Measurements from ENCODE around the gene ARFGAP3.

The ARFGAP3 gene

DNA sequence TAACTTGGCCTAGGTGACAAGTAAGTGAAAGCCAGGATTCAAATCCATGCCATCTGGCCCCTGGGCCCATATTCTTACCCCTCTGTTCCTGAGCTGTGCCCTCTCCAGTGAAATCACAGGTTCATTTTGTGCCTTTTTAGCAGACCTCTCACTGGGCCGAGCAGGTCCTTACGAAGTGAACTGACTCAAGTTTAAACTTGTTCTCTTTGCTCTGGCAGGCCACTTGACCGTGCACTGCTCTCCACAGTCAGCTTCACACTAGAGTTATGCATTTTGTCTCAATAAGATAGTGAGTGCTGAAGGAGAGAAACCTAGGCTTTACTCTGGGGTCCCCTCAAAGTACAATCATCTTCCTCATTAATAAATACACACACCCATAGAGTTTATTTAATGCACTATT is 40.7 kb downstream of the ARFGAP3 start:
- Histone ChIP-seq H3K27ac (no peak overlapping the region), H3K9me3 (ENCODE audit: low read depth, low read length) (no peaks in the 10 kb centered on the region), H3K9ac (ENCODE audit: insufficient read length) (no peak overlapping the region), H3K36me3 (ENCODE audit: insufficient read depth, low read length) (peaks cover under 1% of the 10 kb centered on the region), H3K4me3 (no peak overlapping the region)
- DNase-seq (ENCODE audit: low read depth, low spot score): no peak
- TF ChIP-seq POLR2AphosphoS5 (IDR thresholded peaks at IDR 0.05; ENCODE audit: borderline replicate concordance, low read depth, low read length) (no peak), FOXP2 (optimal IDR thresholded peaks at IDR 0.05; ENCODE audit: control extremely low read depth, extremely low read length, insufficient read depth) (no peak), EZH2 (IDR thresholded peaks at IDR 0.05) (no peak)

DNA sequence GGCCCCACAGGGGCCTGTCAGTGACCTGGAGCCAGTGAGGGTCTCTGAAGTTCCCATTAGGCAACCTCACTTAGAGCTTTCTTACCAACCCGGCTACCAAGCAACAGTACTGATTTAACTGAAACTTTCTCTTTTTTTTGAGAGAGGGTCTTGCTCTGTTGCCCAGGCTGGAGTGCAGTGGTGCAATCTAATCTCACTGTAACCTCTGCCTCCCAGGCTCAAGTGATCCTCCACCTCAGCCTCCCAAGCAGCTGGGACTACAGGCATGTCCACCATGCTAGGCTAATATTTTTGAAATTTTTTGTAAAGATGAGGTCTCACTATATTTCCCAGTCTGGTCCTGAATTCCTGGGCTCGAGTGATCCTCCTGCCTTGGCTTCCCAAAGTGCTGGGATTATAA is 42.5 kb downstream of the ARFGAP3 start:
- Histone ChIP-seq H3K27ac (no peak overlapping the region), H3K9ac (ENCODE audit: insufficient read length) (no peak overlapping the region), H3K9me3 (ENCODE audit: low read depth, low read length) (no peaks in the 10 kb centered on the region), H3K4me3 (no peak overlapping the region), H3K36me3 (ENCODE audit: insufficient read depth, low read length) (no peaks in the 10 kb centered on the region)
- no peak for DNase-seq (ENCODE audit: low read depth, low spot score)
- no peak for TF ChIP-seq FOXP2 (optimal IDR thresholded peaks at IDR 0.05; ENCODE audit: control extremely low read depth, extremely low read length, insufficient read depth)
- TF ChIP-seq POLR2AphosphoS5 (IDR thresholded peaks at IDR 0.05; ENCODE audit: borderline replicate concordance, low read depth, low read length): no peak

DNA sequence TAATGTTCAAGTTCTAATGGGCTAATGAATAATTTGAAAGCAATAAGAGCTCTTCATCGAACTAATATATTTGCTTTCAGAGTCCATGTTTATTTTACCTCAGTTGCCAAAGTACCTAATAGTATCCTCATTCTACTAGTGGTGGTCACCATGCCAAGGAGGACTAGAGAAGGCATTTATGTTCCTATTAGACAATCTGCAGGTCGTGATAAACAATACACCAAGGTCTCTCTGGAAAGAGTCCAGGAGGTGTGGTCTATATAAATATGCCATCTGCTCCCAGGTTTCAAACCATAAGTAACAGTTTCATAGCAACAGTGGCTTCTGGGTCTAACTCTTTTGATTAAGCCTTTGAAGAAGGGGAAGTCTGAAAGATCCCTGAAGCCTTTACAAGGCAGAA is 42.9 kb downstream of the ARFGAP3 start:
- Histone ChIP-seq H3K27ac (no peak overlapping the region), H3K4me3 (no peak overlapping the region), H3K36me3 (ENCODE audit: insufficient read depth, low read length) (no peaks in the 10 kb centered on the region), H3K9me3 (ENCODE audit: low read depth, low read length) (no peaks in the 10 kb centered on the region), H3K9ac (ENCODE audit: insufficient read length) (no peak overlapping the region)
- no peak for TF ChIP-seq FOXP2 (optimal IDR thresholded peaks at IDR 0.05; ENCODE audit: control extremely low read depth, extremely low read length, insufficient read depth)
- no peak for TF ChIP-seq EZH2 (IDR thresholded peaks at IDR 0.05)
- no peak for TF ChIP-seq POLR2AphosphoS5 (IDR thresholded peaks at IDR 0.05; ENCODE audit: borderline replicate concordance, low read depth, low read length)
- DNase-seq (ENCODE audit: low read depth, low spot score): no peak

DNA sequence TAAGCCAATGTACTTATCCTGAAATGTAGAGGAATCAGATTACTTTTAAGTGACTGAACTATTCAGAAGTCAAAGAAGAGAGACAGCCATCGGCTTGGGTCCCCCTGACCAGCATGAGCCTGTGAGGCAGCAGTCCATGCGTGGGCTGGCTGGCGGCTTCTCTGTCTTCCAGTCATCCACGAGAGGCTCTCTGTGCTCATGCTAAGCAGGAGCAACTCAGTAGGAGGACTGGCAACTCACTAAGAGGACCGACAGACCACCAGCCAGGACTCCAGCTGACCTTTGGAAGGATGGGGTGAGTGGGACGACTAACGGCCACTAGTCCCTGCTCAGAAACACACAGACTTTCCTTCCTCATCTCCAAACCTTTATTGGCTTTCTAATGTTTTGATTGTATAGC is 43.6 kb downstream of the ARFGAP3 start:
- TF ChIP-seq POLR2AphosphoS5 (IDR thresholded peaks at IDR 0.05; ENCODE audit: borderline replicate concordance, low read depth, low read length): no peak
- H3K36me3 ChIP-seq (ENCODE audit: insufficient read depth, low read length): peaks cover under 1% of the 10 kb centered on the region; the same call in 1 of the 2 replicates
- no peak overlapping the region for H3K9ac ChIP-seq (ENCODE audit: insufficient read length)
- no peaks in the 10 kb centered on the region for H3K9me3 ChIP-seq (ENCODE audit: low read depth, low read length)
- no peak for DNase-seq (ENCODE audit: low read depth, low spot score)
- no peak overlapping the region for H3K4me3 ChIP-seq
- no peak overlapping the region for H3K27ac ChIP-seq

DNA sequence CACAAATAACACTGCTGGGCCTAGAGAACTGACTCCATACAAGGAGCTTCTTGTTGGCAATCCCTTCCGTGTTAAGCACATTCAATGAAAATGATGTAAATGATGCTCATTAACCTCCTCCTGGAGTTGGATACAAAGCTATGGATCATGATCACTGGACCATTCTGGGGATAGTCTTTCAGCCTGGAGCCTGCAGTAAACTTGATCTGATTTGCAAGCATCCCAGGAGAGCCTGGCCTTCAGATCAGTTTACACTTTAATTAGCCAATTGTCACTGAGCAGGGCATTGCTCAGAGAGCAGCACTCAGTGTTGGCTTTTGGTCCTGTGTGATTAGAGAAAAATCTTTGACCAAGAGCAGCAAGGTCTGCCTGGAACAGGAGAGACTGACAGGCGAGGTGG is 45.6 kb downstream of the ARFGAP3 start:
- no peak overlapping the region for H3K4me3 ChIP-seq
- no peak overlapping the region for H3K27ac ChIP-seq
- no peak overlapping the region for H3K9ac ChIP-seq (ENCODE audit: insufficient read length)
- TF ChIP-seq EZH2 (IDR thresholded peaks at IDR 0.05) (no peak), POLR2AphosphoS5 (IDR thresholded peaks at IDR 0.05; ENCODE audit: borderline replicate concordance, low read depth, low read length) (no peak)
- no peaks in the 10 kb centered on the region for H3K9me3 ChIP-seq (ENCODE audit: low read depth, low read length)
- H3K36me3 ChIP-seq (ENCODE audit: insufficient read depth, low read length): peaks cover 3% of the 10 kb centered on the region; the same call in 1 of the 2 replicates
- no peak for DNase-seq (ENCODE audit: low read depth, low spot score)

DNA sequence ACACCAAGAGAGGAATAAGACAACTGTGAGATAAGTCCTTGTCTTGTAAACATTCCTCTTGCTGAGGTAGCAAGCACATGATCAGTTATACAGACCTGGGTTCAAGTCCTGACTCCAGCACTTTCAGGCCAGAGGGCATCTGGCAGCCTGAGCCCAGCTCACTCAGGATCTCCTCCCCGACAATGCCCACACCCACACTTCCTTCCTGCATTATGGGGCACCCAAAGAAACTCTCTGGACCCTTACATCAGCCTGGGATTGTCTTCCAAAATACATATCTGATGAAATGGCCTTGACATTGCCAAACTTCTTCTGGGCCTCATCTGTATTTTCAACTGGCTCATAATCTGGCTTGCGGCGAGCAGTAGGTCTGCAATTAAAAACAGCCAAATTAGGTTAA is 48.6 kb downstream of the ARFGAP3 start:
- Histone ChIP-seq H3K4me3 (no peak overlapping the region), H3K9ac (ENCODE audit: insufficient read length) (no peak overlapping the region), H3K9me3 (ENCODE audit: low read depth, low read length) (no peaks in the 10 kb centered on the region), H3K36me3 (ENCODE audit: insufficient read depth, low read length) (peaks cover 3% of the 10 kb centered on the region; the same call in 1 of the 2 replicates), H3K27ac (no peak overlapping the region)
- no peak for TF ChIP-seq EZH2 (IDR thresholded peaks at IDR 0.05)
- no peak for TF ChIP-seq POLR2AphosphoS5 (IDR thresholded peaks at IDR 0.05; ENCODE audit: borderline replicate concordance, low read depth, low read length)
- TF ChIP-seq FOXP2 (optimal IDR thresholded peaks at IDR 0.05; ENCODE audit: control extremely low read depth, extremely low read length, insufficient read depth): no peak
- DNase-seq (ENCODE audit: low read depth, low spot score): no peak

DNA sequence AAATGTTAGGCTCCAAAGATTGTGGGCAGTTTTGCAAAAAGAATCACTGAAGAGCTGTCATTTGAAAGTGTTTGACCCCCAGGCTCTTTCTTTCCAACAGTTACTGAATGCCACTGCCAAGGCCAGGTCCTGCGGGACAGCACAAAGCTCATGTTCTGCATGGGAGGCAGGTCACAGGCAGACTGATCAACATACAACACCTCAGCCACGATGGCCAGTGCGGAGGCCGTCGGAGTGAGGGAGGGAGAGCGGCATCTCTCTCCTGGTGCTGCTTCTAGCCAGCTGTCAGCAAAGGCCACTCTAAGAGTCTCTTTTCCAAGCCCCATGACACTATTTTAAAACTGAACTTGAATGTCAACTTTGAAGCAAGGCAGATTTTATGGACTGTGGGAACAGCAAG is 49.9 kb downstream of the ARFGAP3 start:
- Histone ChIP-seq H3K36me3 (ENCODE audit: insufficient read depth, low read length) (peaks cover 3% of the 10 kb centered on the region; the same call in 1 of the 2 replicates), H3K9me3 (ENCODE audit: low read depth, low read length) (no peaks in the 10 kb centered on the region), H3K9ac (ENCODE audit: insufficient read length) (no peak overlapping the region), H3K27ac (no peak overlapping the region), H3K4me3 (no peak overlapping the region)
- no peak for DNase-seq (ENCODE audit: low read depth, low spot score)
- TF ChIP-seq FOXP2 (optimal IDR thresholded peaks at IDR 0.05; ENCODE audit: control extremely low read depth, extremely low read length, insufficient read depth): no peak
- TF ChIP-seq POLR2AphosphoS5 (IDR thresholded peaks at IDR 0.05; ENCODE audit: borderline replicate concordance, low read depth, low read length): no peak
- no peak for TF ChIP-seq EZH2 (IDR thresholded peaks at IDR 0.05)

DNA sequence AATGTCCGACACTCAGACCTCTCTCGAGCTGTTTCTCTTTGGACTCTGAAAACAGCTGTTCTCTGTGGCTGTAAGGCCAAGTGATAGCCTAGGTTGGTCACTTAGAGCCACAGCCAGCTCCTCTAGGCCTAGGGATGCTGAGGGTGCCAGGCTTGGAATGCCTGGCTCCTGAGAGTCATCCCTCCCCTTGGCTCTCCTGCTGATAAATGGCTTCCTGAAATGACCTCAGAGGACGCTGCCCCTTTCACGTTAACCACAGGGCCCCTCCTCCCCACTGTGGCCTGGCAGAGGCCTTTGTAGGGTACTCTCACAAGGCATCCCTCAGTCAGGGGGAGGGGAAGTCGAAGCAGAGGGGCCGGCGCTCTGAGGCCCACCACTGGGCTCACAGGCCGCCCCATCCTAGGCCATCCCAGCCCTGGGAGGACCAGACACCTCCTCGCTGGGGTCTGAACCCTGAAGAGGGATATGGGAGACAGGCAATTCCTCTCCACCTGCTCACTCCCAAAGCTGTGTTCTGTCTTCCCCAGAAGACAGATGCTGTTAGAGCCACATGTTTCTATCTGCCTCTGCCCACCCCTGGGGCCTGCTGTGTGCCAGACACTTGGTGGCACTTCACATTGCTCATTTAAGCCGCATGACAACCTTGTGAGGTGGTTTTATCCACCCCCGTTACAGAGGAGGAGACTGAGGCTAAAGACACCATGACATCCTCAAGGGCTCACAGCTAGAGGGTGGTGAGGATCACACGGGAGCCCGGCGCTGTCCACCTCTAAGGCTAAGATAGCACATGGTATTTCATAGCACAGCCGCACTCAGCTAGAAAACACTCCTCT is 50.9 kb downstream of the ARFGAP3 start:
- Histone ChIP-seq H3K27ac (no peak overlapping the region), H3K9ac (ENCODE audit: insufficient read length) (no peak overlapping the region), H3K36me3 (ENCODE audit: insufficient read depth, low read length) (peaks cover 3% of the 10 kb centered on the region; the same call in 1 of the 2 replicates), H3K9me3 (ENCODE audit: low read depth, low read length) (no peaks in the 10 kb centered on the region), H3K4me3 (no peak overlapping the region)
- no peak for TF ChIP-seq EZH2 (IDR thresholded peaks at IDR 0.05)
- TF ChIP-seq FOXP2 (optimal IDR thresholded peaks at IDR 0.05; ENCODE audit: control extremely low read depth, extremely low read length, insufficient read depth): no peak
- no peak for TF ChIP-seq POLR2AphosphoS5 (IDR thresholded peaks at IDR 0.05; ENCODE audit: borderline replicate concordance, low read depth, low read length)
- DNase-seq (ENCODE audit: low read depth, low spot score): no peak

Data from SK-N-MC (cell line).